HepG2 (cell line): ENCODE data around the gene MRPL20. TPM values are rescaled to one million over a fixed set of nuclear protein-coding genes. Genes with fewer than 3 reads are reported as not detected.

Experiments
- CREB1 ChIP-seq, 2 experiments: fragments of 450-650 bp in 1 of 2; IDR thresholded peaks; 2 replicates each; pipeline ENCODE4 v1.6.1; 2016 to 2017; ENCODE audit warnings: control low read depth in 1 of 2, mild to moderate bottlenecking in 1 of 2, missing compliant biosample characterization in 1 of 2, missing genetic modification characterization in 1 of 2
- REPIN1 ChIP-seq: sonication (generic); formaldehyde crosslinking; IDR thresholded peaks from 2 replicates; pipeline ENCODE4 v1.8.0; 2022; ENCODE audit warnings: missing genetic modification reagents, low read depth, mild to moderate bottlenecking, borderline replicate concordance
- SMAD3 ChIP-seq: sonication (generic); formaldehyde crosslinking; IDR thresholded peaks from 2 replicates; pipeline ENCODE4 v1.4.0; 2020; ENCODE audit warnings: missing genetic modification reagents
- ZBTB3 ChIP-seq: sonication (generic); formaldehyde crosslinking; IDR thresholded peaks from 2 replicates; pipeline ENCODE4 v1.4.0; 2020; ENCODE audit warnings: low read depth, mild to moderate bottlenecking, moderate library complexity, missing genetic modification reagents, borderline replicate concordance
- ZNF337 ChIP-seq: sonication (generic); formaldehyde crosslinking; IDR thresholded peaks from 2 replicates; pipeline ENCODE4 v1.5.1; 2020; ENCODE audit warnings: missing genetic modification reagents, low read depth, mild to moderate bottlenecking, borderline replicate concordance
- ZNF563 ChIP-seq: sonication (generic); formaldehyde crosslinking; IDR thresholded peaks from 2 replicates; pipeline ENCODE4 v1.8.0; 2022; ENCODE audit warnings: mild to moderate bottlenecking, moderate library complexity, missing genetic modification reagents
- ZNF674 ChIP-seq: sonication (generic); formaldehyde crosslinking; IDR thresholded peaks from 2 replicates; pipeline ENCODE4 v1.5.0; 2020; ENCODE audit warnings: low read depth, mild to moderate bottlenecking, missing genetic modification reagents
- ZNF781 ChIP-seq: sonication (generic); formaldehyde crosslinking; IDR thresholded peaks from 2 replicates; pipeline ENCODE4 v1.5.1; 2020; ENCODE audit warnings: borderline replicate concordance, mild to moderate bottlenecking, missing genetic modification reagents; ENCODE audit errors: not compliant biosample characterization
- polyA plus RNA-seq, 8 experiments: library from polyadenylated mRNA; depleted of rRNA in 3 of 8; stranded (reverse) in 7 of 8; unstranded in 1 of 8; fragments of >200 nt; fragmentation: Illumina TruSeq in 4 of 8; extraction: Trizol in 4 of 8; gene quantifications; 2 replicates each; pipeline versions ENCODE4 v1.2.1 to v1.2.3, GENCODE V29; 2011 to 2016; ENCODE audit warnings: low read depth in 4 of 8, missing spikeins in 1 of 8, mixed read lengths in 1 of 8; ENCODE audit not compliant: insufficient read depth in 1 of 8
- total RNA-seq, 5 experiments: library from RNA; depleted of rRNA; stranded (reverse); fragments of >200 nt; fragmentation: Illumina TruSeq; extraction: Trizol; gene quantifications; 2 replicates each; pipeline ENCODE4 v1.2.3, GENCODE V29; 2016; ENCODE audit warnings: low read depth in 1 of 5
- TF ChIP-seq, protein P1 (sequence below): sonication (generic); formaldehyde crosslinking; conservative IDR thresholded peaks from 2 replicates; pipeline ENCODE4 v1.4.0; 2020; ENCODE audit warnings: missing genetic modification reagents
- TF ChIP-seq, protein P2 (sequence below): sonication (generic); formaldehyde crosslinking; IDR thresholded peaks from 2 replicates; pipeline ENCODE4 v1.5.0; 2020; ENCODE audit warnings: missing genetic modification reagents
- TF ChIP-seq, protein P3 (sequence below): sonication (generic); formaldehyde crosslinking; IDR thresholded peaks from 2 replicates; pipeline ENCODE4; 2020; ENCODE audit warnings: missing genetic modification reagents, mild to moderate bottlenecking, borderline replicate concordance
- TF ChIP-seq, protein P4 (sequence below): sonication (generic); formaldehyde crosslinking; IDR thresholded peaks from 2 replicates; pipeline ENCODE4 v1.5.1; 2020; ENCODE audit warnings: missing genetic modification reagents, mild to moderate bottlenecking, borderline replicate concordance
- TF ChIP-seq, protein P5 (sequence below): conservative IDR thresholded peaks from 2 replicates; pipeline ENCODE4 v1.6.1; 2018; ENCODE audit warnings: missing genetic modification reagents
- TF ChIP-seq, protein P6 (sequence below): sonication (generic); formaldehyde crosslinking; conservative IDR thresholded peaks from 2 replicates; pipeline ENCODE4 v1.8.0; 2022; ENCODE audit warnings: mild to moderate bottlenecking, moderate library complexity, missing genetic modification reagents

MRPL20 gene
- total and polyA plus RNA-seq, 2 of the 13 experiments (the other 11 are each of a cell fraction or from before 2014, with no cell fraction given) = 59.2 to 127 TPM

DNA sequence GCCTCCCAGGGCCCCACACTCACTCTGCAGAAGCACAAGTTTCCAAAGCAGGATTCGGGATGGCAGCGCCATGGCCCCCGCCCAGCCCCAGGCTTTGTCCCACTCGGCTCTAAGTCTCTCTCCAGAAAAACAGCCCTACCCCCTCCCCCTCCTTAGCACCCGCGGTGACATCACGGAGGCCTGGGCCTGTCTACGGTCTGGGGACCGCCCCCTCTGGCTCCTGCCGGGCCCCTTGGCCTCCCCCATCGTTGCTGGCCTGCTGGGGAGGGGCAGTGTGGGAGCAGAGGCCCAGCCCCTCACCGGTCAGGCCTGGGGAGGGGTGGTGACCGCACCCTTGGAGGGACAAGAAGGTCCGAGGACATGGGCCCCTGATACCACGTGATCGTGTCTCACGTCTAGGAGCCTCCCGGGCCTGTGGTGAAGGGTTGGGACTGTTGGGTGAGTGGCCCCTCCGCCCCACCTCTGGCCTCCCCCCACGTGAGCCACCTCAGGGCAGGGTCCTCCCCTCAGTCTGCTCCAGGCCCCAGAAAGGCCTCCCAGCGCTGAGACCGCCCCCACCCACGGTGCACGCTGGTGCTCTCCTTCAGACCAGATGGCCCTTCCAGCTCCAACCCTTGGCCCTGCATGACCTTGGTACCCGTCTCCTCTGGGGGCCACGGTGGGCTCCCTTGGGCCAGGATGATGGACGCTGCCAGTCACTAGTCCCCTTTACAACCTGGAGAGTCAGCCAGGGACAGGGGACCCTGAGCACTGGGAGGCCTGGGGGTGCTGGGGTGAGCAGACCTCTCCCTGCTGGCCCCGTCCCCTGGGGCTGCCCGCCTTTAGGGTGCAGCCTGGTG, 48.4 kb downstream of the MRPL20 start, which contains the start of gene MXRA8 (continued):
- TF ChIP-seq SMAD3 (no peak), ZNF674 (CRISPR knock-in tag) (no peak), CREB1 (IDR thresholded peaks at IDR 0.05) (peak; percentile 51), CREB1 (CRISPR knock-in tag; IDR thresholded peaks at IDR 0.05) (peak; percentile 88), ZNF563 (CRISPR knock-in tag) (peak; percentile 64; the same call in 1 of the 2 replicates), REPIN1 (peak; percentile 47; the same call in 1 of the 2 replicates), ZBTB3 (CRISPR knock-in tag) (no peak), ZNF781 (CRISPR knock-in tag) (peak; percentile 42), ZNF337 (CRISPR knock-in tag) (0 out of 2 replicates have a peak, but pooled peaks have one; percentile 68)
- TF ChIP-seq, protein P1, sequence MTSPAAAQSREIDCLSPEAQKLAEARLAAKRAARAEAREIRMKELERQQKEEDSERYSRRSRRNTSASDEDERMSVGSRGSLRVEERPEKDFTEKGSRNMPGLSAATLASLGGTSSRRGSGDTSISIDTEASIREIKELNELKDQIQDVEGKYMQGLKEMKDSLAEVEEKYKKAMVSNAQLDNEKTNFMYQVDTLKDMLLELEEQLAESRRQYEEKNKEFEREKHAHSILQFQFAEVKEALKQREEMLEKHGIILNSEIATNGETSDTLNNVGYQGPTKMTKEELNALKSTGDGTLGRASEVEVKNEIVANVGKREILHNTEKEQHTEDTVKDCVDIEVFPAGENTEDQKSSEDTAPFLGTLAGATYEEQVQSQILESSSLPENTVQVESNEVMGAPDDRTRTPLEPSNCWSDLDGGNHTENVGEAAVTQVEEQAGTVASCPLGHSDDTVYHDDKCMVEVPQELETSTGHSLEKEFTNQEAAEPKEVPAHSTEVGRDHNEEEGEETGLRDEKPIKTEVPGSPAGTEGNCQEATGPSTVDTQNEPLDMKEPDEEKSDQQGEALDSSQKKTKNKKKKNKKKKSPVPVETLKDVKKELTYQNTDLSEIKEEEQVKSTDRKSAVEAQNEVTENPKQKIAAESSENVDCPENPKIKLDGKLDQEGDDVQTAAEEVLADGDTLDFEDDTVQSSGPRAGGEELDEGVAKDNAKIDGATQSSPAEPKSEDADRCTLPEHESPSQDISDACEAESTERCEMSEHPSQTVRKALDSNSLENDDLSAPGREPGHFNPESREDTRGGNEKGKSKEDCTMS (CRISPR knock-in tag) = no peak
- TF ChIP-seq, protein P2, sequence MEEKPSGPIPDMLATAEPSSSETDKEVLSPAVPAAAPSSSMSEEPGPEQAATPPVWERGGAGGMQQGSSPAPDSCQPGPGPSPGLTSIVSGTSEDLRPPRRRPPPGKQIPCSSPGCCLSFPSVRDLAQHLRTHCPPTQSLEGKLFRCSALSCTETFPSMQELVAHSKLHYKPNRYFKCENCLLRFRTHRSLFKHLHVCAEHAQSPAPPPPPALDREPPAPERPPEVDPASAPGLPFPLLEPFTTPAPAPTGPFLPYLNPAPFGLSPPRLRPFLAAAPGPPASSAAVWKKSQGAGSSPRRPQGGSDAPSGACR (CRISPR knock-in tag) = 0 out of 2 replicates have a peak, but pooled peaks have one; percentile 34
- TF ChIP-seq, protein P3, sequence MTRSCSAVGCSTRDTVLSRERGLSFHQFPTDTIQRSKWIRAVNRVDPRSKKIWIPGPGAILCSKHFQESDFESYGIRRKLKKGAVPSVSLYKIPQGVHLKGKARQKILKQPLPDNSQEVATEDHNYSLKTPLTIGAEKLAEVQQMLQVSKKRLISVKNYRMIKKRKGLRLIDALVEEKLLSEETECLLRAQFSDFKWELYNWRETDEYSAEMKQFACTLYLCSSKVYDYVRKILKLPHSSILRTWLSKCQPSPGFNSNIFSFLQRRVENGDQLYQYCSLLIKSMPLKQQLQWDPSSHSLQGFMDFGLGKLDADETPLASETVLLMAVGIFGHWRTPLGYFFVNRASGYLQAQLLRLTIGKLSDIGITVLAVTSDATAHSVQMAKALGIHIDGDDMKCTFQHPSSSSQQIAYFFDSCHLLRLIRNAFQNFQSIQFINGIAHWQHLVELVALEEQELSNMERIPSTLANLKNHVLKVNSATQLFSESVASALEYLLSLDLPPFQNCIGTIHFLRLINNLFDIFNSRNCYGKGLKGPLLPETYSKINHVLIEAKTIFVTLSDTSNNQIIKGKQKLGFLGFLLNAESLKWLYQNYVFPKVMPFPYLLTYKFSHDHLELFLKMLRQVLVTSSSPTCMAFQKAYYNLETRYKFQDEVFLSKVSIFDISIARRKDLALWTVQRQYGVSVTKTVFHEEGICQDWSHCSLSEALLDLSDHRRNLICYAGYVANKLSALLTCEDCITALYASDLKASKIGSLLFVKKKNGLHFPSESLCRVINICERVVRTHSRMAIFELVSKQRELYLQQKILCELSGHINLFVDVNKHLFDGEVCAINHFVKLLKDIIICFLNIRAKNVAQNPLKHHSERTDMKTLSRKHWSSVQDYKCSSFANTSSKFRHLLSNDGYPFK (CRISPR knock-in tag) = peak; percentile 29; the same call in 1 of the 2 replicates
- TF ChIP-seq, protein P4, sequence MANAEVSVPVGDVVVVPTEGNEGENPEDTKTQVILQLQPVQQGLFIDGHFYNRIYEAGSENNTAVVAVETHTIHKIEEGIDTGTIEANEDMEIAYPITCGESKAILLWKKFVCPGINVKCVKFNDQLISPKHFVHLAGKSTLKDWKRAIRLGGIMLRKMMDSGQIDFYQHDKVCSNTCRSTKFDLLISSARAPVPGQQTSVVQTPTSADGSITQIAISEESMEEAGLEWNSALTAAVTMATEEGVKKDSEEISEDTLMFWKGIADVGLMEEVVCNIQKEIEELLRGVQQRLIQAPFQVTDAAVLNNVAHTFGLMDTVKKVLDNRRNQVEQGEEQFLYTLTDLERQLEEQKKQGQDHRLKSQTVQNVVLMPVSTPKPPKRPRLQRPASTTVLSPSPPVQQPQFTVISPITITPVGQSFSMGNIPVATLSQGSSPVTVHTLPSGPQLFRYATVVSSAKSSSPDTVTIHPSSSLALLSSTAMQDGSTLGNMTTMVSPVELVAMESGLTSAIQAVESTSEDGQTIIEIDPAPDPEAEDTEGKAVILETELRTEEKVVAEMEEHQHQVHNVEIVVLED (CRISPR knock-in tag) = peak; percentile 37; the same call in 1 of the 2 replicates
- TF ChIP-seq, protein P5, sequence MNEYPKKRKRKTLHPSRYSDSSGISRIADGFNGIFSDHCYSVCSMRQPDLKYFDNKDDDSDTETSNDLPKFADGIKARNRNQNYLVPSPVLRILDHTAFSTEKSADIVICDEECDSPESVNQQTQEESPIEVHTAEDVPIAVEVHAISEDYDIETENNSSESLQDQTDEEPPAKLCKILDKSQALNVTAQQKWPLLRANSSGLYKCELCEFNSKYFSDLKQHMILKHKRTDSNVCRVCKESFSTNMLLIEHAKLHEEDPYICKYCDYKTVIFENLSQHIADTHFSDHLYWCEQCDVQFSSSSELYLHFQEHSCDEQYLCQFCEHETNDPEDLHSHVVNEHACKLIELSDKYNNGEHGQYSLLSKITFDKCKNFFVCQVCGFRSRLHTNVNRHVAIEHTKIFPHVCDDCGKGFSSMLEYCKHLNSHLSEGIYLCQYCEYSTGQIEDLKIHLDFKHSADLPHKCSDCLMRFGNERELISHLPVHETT (CRISPR knock-in tag) = peak; percentile 61; the same call in 1 of the 2 replicates
- TF ChIP-seq, protein P6, sequence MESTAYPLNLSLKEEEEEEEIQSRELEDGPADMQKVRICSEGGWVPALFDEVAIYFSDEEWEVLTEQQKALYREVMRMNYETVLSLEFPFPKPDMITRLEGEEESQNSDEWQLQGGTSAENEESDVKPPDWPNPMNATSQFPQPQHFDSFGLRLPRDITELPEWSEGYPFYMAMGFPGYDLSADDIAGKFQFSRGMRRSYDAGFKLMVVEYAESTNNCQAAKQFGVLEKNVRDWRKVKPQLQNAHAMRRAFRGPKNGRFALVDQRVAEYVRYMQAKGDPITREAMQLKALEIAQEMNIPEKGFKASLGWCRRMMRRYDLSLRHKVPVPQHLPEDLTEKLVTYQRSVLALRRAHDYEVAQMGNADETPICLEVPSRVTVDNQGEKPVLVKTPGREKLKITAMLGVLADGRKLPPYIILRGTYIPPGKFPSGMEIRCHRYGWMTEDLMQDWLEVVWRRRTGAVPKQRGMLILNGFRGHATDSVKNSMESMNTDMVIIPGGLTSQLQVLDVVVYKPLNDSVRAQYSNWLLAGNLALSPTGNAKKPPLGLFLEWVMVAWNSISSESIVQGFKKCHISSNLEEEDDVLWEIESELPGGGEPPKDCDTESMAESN (CRISPR knock-in tag) = 0 out of 2 replicates have a peak, but pooled peaks have one; percentile 27
